Retina (tissue), 1 donor: ENCODE measurements around the gene SCN1B.
A peak's percentile ranks its signal among the peaks of the same experiment; 100 is the strongest.
"Not testable (repeated sequence)": the region's sequence is repeated elsewhere in the genome, so short reads cannot be mapped to it uniquely, and the experiment has no call there.

ENCODE experiments used
- DNase-seq: peaks from one replicate; pipeline ENCODE4 v3.0.0-alpha.2; 2016

The SCN1B gene

GRCh38 chr19:35030257-35031071 is at the start of gene SCN1B:
Gene SCN1B (plus strand): TSS chr19:35030470. CDS start chr19:35030821, 351 bp downstream.
- DNase-seq: no peak

GRCh38 chr19:34982275-34982674 is 48.0 kb upstream of the SCN1B start:
- no peak for DNase-seq

DNA sequence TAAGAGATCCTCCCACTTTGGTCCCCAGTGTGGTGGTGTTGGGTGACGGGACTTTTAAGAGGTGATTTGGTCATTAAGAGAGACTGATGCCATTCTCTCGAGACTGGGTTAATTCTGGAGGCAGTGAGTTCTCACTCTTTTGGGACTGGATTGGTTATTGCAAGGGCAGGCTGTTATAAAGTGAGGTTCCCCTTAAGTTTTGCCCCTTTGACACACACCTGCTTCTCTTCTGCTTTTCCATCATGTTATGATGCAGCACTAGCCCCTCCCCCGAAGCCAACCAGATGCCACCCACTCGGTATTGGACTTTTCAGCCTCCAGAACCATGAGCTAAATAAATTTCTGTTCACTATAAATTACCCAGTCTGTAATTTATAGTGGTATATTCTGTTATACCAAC is 46.5 kb upstream of the SCN1B start:
- DNase-seq: no peak

GRCh38 chr19:34984287-34984686 is 46.0 kb upstream of the SCN1B start:
- no peak for DNase-seq

DNA sequence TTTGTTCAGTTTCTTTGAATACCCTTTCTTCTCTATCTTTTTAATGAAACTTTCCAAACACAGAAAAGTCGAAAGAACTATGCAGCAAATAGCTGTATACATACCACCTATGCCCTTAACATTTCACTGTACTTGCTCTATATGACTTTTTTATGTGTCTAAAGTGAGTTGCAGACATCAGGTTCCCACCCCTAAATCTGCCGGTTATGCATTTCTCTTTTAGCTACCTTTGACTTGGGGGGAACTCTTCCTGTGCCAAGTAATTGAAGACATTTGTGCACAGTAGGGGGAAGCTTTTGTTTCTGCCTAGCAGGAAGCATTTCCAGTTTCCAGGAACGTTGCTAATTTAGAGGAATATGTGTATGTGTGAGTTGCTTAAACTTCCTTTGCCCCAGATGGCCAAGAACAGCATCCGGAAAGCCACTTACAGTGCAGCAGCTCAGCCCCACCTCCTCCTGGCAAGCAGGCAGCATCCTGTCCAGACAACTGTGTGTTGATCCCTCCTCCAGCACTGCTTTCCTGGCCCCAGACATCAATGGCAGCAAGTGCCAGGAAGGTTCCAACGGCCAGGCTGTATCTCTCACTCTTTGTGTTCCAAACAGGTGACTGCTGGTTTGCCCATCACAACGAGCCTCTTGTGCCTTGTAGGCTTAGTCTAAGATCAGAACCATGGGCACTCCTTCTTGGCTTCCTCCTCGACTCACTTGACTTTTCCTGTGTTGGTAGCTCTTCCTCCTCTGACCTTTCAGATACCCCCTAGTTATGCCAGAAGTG is 44.8 kb upstream of the SCN1B start:
- no peak for DNase-seq

DNA sequence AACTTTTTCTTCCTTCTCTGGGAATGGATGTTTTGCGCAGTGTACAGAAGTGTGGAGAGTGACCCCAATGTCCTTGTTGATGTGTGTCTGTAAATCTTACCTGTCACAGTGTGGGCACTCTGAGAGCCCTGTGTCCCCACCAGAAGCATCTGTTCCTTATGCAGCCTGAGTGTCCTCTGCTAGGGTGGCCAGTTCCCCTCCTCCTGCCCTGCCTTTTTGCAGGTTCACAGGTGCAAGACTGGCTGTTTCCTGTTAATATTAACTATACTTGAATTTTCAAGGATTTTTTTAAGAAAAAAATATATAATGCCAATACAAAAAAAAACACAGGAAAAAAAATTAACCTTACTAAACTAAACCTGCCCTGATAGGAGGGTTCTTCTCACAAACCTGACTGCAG is 42.2 kb upstream of the SCN1B start:
- DNase-seq: no peak

- DNase-seq: no peak
Measured at GRCh38 chr19:34989298-34989697, 41.0 kb upstream of the SCN1B start.

DNA sequence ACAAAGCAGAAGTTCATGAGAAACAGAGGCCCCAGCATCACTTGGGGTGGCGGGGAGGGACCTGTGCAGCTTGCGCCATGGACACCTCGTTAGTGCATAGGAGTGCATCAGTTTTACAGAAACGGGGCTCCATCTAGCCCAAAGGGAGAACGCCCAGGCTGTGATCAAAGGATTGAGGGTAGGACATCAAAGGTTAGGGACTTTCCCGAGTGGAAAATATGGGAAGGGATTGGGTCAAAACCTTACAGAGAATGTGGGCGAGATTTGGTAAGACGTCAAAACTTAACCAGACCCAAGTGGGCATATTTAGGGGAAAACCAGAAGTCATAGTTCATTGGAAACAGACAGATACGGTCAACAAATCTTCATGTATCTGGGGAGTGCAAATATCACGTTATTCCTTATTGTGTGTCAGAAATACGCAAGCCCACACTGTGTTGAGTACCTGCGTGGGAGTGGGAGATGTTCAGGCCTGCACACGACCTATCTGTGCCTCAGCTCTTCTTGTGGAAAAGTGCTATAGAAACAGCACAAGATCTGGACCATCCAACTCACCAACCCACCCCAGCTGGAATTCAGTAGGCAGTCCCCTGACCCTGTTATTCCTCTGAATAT is 39.6 kb upstream of the SCN1B start:
- no peak for DNase-seq

DNA sequence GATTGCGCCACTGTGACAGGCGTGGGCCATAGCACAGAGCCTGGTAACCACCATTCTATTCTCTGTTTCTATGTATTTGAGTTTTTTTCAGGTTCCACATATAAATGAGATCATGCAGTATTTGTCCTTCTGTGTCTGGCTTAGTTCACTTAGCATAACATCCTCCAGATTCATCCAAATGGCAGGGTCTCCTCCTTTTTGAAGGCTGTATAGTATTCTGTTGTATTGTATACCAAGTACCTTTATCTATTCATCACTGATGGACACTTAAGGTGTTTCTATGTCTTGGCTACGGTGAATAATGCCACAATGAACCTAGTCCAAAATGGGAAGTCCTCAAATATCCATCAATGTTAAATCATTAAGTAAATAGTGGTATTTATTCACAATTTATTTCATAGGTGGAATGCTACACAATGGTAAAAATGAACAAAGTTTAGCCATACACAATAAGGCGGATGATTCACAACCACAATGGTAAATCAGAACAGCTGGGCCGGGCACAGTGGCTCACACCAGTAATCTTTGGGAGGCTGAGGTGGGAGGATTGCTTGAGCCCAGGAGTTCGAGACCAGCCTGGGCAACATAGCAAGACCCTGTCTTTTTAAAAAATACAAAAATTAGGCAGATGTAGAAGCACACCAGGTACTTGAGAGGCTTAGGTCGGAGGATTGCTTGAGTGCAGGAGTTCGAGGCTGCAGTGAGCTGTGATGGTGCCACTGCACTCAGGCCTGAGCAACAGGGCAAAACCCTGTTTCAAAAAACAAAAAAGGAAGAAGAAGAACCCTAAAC is 38.5 kb upstream of the SCN1B start:
- DNase-seq: no peak

- not testable (repeated sequence) for DNase-seq
Measured at GRCh38 chr19:34992582-34992981, 37.7 kb upstream of the SCN1B start.

- no peak for DNase-seq
Measured at GRCh38 chr19:34994286-34994642, 36.0 kb upstream of the SCN1B start.

DNA sequence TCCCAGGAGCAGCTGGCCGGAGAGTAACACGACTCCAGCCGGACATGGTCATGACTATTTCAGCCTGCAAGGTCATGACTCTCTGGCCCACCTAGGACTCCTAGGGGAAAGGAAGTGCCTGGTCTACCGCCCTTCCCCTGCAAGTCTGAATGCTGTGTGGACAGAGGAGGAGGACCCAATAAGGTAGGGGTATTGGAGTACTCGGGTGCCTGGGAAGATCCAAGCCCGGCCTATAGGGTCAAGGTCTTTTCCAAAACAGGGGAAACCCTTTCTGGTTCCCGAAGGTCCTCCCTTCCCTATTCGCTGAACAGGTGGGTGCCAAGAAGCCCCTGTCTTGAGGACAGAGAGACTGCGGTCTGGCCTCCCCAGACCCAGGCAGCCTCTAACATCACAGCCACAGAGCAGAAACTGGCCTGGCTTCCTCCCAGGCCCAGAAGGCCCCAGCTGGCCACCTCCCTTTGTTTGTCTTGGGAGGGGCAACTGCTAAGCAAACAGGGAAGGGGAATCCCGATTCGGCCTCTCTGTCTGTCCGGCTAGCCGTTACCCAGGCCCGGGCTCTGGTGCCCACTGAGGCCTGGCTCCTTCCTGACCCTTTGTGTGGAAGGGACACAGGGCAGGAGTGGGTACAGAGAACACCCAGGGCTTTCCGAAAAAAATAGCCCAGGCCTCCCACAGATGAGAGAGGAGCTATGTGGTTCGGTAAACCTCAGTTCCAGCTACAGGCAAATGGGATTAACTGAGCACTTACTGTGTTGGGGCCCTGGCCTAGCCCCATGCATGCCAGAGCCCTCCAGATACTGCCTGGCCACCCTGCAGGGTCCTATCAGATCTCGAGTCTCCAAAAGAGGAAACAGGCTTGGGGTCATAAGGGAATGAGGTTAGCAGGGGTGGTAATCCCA is 35.4 kb upstream of the SCN1B start:
- DNase-seq: no peak

DNA sequence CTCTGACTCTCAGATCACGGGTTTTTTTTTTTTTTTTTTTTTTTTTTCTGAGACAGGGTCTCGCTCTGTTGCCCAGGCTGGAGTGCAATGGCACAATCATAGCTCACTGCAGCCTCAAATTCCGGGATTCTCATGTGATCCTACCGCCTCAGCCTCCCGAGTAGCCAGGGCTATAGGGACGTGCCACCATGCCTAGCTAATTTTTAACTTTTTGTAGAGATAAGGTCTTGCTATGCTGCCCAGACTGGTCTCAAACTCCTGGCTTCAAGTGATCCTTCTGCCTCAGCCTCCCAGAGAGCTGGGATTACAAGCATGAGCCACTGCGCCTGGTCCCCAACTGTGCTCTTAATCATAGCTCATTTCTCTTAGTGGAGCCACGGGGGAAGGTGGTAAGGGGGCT is 34.7 kb upstream of the SCN1B start:
- no peak for DNase-seq

DNA sequence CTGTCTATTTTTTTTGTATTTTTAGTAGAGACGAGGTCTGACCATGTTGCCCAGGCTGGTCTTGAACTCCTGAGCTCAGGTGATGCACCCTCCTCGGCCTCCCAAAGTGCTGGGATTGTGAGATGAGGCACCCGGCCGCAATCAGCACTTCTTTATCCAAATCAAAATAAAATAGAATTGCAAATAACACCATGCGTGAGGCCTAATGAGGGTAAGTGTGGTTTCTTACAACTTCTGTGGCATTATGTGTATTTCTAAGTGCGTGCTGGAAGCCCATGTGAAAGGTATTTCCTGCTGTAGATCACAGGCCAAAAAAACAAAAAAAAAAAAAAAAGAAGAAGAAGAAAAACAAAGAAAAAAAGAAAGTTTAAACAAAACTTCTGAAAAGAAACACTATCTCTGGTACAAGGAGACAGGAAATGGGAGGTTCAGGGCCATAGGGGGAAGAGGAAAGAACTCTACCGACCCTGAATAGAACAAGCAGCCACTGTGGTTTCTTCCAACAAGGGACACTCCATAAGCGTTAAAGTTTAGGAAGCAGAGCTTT is 33.1 kb upstream of the SCN1B start:
- DNase-seq: no peak

DNA sequence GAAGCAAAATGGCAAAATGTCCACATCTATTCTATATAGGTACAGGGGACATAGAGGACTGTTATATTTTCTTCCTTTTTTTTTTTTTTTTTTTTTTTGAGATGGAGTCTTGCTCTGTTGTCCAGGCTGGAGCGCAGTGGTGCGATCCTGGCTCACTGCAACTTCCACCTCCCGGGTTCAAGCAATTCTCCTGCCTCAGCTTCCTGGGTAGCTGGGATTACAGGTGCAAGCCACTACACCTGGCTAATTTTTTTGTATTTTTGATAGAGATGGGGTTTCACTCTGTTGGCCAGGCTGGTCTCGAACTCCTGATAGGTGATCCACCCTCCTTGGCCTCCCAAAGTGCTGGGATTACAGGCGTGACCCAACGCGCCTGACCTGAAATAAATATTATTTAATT is 32.0 kb upstream of the SCN1B start:
- not testable (repeated sequence) for DNase-seq

DNA sequence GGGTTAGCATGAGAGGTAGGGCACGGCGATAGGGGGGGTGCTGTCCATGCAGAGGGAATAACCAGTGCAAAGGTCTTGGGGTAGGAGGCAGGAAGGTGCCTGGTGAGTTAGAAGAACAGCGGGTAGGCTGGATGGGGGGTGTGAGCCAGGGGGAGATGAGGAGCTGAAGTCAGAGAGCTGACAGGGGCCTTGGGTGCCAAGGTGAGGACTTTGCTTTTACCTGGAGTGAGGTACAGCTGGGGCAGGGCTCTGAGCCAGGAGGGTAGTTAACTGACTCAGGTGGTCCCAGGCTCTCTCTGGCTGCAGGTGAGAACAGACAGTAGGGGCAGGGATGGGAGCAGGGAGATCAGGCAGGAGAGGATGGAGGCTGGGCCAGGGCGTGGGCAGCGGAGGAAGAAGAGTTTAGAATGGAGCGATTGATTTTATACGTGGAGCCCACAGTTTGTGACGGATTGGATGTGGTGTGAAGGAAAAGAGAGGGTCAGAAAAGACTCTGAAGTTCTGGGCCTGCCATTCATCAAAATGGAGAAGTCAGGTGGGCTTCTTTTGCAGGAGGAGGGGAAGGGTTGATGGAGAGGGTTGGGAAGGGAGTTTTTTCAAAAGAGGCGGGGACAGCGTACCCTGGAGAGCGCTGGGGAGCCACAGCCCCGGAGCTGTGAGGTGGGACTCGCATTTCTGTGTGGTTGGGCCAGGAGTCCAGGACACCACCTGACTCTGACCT is 31.3 kb upstream of the SCN1B start:
- DNase-seq: peak; percentile 68

DNA sequence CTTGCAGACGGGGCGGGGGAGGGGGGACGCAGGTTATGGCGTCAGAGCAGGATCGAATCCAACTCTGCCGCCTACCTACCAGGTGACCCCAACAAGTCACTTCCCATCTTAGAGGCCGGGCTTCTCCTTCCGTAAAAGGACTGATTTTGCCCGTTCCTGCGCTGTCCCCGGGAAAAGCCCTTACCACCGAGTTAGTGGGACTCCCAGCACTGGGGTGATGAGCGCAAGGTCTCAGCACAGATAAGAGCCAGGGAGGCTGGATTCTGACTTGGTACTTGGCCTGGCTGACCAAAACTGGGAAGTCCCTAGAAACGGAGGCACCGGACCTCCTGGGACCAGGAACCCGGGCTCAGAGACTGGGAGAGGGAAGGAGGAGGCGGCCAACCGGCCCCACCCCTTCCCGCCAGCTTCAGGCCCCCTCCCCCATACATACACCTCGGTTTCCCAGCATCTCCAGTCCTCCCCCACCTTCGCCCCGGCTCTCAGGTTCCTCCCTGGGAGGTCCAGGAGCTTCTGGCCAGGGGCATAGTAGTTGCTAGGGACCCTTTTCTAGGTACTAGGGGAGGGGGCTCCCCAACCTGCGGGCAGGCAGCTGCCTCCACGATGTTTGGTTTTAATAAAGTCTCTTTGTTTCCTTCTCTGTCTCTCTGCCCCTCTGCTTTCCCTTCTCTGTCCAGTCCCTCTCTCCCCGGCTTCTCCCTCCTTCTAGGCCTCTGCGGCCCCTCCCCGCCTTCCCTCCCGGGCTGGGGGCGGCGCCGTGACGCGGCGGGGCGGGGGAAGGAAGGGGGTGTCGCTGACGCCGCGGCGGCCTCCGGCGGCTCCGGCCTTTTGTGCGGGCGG is 30.6 kb upstream of the SCN1B start, which contains the start of gene GRAMD1A:
TSS of gene GRAMD1A (plus strand) at position 826 of the 840 bp plus-strand sequence. CDS start 156 bp downstream, outside the sequence.
- DNase-seq: peak; percentile 85

DNA sequence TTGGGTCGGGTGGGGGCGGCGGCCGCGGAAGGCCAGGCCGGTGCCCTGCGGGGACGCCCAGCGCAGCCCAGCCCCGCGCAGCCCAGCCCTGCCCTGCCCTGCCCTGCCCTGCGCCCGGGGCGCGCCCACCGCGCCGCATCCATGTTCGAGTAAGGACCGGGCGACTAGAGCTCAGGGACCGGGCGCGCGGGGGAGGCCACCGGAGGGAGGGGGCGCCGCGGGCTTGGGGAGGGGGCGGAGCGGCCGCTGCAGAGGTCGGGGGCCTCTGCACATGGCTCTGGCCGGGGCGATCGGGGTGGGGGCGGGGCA is 30.0 kb upstream of the SCN1B start:
- DNase-seq: no peak

DNA sequence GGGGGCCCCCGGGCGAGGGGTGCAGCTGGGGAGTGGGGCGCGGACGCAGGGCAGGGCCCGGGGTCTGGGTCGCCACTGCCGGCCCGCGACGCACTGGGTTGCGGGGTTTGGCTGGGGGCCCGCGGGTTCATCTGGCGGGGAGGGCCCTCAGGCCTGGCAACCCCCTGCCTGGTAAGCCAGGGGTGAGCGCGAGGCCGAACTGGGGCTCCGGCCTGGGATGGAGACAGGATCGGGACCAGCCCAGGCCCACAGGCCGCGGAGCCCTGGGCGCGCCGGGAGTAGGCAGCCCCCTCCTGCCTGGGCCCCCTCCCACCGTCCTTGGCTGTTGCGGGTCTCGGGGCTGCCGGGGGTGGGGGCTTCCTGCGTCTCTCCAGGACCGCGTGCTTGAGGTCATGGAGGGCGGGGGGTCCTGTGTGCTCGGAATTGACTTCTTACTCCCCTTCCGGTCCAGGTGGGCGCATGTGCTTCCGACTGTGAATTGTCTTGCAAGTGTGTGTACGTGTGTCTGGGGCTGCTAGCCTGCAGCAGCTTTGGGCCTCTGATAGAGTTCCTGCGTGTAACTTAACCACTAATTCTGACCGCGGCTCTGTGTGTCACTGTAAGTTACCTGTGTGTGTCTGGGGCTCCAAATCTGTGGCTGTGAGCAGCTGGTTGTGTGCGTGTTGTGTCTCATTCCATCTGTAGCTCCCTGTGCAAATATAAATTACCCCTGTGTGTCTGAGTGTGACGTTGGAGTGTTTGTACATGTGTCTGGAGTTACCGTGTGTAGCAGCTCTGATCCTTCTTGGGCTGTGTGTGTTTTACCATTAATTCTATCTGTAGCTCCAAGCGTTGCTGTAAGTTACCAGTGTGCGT is 29.4 kb upstream of the SCN1B start:
- peak; percentile 61 for DNase-seq
